ENCODE data around the gene GDNF.
"Not testable (repeated sequence)": the region's sequence is repeated elsewhere in the genome, so short reads cannot be mapped to it uniquely, and the experiment has no call there.

GDNF gene

DNA sequence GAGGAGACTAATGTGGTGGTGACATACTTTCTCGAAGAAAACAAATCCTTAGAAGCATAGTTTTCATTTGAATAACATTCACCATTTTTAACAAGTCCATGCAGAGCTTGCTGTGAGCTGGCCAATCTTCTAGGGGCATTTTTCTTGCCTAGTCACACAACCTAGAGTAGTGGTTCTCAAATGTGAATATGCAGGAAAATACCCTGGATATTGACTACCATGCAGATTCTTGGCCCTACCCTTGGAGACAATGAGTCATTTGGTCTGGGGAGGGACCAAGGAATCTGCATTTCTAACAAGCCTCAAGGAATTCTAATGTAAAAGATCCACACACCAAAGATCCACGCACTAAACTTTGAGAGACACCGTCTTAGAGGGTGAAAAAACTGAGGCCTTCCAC is 23.5 kb downstream of the GDNF start:
- DNase-seq (ENCODE audit: low read depth in 3 of 3), result no peak

DNA sequence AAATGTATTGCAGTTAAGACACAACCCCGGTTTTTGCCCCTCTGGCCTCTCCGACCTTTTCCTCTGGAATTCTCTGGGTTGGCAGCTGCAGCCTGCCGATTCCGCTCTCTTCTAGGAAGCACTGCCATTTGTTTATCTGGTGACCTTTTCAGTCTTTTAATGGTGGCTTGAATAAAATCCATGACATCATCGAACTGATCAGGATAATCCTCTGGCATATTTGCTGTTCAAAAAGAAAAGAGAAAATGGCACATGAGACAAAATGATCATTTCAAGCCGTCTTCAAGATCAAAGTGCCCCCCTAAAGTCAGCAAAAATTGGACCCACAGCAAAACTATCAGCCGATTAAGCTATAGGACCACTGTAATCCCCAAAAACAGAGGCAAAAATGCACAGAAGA is 23.9 kb downstream of the GDNF start:
- no peak for DNase-seq (ENCODE audit: low read depth in 3 of 3)

DNA sequence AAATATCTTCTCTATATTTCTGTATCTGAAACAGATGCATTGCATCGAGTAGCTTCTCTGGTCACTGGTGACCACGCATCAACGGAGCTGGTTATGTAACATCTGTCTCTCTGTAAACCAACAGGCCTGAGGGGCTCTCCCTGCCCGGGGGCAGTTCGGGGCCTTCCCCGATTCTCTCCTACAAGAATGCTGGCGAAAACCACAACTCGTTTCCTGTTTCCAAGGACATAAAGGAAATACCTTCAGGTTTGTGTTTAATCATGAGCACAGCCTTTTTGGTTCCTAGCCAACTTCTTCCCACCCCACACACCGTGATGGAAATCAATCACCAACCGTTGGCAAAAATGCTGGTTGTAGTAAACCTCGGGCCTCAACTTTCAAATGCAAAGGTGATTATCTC is 25.1 kb downstream of the GDNF start:
- no peak for DNase-seq (ENCODE audit: low read depth in 3 of 3)

- no peak for DNase-seq (ENCODE audit: low read depth in 3 of 3)
Observed at GRCh38 chr5:37812365-37812764, 27.5 kb downstream of the GDNF start.

- DNase-seq (ENCODE audit: low read depth in 3 of 3), result no peak
Observed at GRCh38 chr5:37811866-37812265, 28.0 kb downstream of the GDNF start.

DNA sequence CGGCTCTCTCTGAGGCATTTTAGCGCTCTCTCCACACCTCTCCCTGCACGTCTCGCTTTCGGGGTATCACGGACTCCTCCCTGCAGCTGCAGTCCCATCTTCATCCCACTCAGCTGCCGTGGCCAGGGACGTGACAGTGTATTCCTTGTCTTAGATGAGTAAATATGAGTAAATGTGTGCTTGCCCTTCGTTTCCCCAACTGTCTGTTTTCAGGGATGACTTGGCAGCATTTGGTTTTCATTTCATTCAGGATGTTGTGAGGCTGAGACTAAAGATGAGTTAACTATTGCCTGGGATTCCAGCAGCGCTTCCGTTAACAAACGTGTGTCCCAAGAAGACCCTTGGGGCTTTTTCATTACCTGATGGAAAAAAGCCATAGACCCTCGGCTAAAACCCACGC is 29.5 kb downstream of the GDNF start:
- no peak for DNase-seq (ENCODE audit: low read depth in 3 of 3)

DNA sequence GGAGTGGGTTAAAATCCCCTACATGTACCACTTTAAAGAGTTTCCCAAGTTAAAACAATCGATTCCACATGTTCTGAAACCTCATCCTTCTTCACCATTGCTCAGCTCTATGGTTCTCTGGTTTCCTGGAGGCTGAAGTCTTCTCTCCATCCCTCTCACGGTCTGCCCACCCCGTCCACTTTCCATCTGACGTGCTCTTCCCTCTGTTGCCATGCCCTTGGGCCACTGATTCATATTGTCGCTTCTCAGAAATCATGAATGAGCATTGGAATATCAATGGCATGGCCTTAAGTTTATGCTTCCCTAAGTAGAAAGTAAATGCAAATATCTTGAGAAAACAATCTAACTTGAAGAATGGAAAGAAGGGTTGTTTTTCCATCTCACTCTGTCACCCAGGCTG is 30.9 kb downstream of the GDNF start:
- DNase-seq (ENCODE audit: low read depth in 3 of 3), result no peak

- no peak for DNase-seq (ENCODE audit: low read depth in 3 of 3)
Observed at GRCh38 chr5:37807621-37808301, 32.1 kb downstream of the GDNF start.

DNA sequence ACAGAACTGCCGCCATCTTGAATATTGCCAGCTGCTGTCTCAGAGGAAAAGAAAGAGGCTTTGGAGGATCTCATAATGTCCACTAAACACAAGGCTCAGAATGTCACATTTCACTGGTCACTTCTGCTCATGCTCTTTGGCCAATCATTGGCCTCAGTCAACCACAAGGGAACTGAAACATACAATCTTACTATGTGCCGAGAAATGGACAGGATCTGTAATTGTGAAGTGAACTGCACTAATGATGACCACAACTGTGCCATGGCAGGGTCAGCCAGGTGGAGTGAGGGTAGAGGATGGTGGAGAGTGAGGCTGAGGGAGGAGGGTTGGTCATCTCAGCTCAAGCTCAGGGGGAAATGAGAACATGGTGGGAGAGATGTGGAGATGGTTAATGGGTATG is 32.8 kb downstream of the GDNF start:
- no peak for DNase-seq (ENCODE audit: low read depth in 3 of 3)

- no peak for DNase-seq (ENCODE audit: low read depth in 3 of 3)
Observed at GRCh38 chr5:37806476-37806875, 33.4 kb downstream of the GDNF start.

GRCh38 chr5:37806016-37806415 is 33.8 kb downstream of the GDNF start:
- DNase-seq (ENCODE audit: low read depth in 3 of 3), result no peak

DNA sequence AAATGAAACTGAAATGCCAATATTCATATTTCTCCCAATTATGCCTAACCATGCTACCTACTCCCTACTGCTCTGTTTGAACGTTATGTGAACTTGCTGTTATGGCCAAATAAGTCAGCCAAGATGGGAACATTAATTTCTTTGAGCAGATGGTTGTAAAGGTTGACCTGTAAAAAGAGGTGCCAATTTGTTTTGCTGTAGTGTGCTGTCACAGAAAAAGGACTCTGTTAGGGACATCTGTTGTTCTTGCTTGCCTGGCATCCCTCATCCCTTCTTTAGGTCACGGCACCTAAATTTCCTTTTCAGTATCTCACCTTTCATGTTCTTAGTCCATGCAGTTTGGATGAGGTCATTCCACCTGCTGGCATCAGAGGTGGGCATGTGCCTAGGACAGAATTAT is 35.4 kb downstream of the GDNF start:
- DNase-seq (ENCODE audit: low read depth in 3 of 3), result no peak

DNA sequence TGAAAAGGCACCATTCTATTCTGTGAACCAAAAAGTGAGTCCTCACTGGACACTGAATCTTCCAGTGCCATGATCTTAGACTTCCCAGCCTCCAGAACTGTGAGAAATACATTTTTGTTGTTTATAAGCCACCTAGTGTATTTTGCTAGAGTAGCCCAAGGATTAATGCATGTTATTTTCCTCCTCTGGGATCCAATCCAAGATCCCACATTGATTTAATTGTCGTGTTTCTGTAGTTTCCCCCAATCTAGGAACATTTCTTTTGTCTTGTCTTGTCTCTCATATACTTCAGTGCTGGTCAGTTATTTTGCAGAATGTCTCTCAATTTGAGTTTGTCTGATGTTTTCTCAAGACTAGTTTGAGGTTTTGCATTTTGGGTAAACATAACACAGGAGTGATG is 36.4 kb downstream of the GDNF start:
- no peak for DNase-seq (ENCODE audit: low read depth in 3 of 3)

GRCh38 chr5:37801521-37801920 is 38.3 kb downstream of the GDNF start:
- DNase-seq (ENCODE audit: low read depth in 3 of 3), result no peak

- no peak for DNase-seq (ENCODE audit: low read depth in 3 of 3)
Observed at GRCh38 chr5:37799865-37800421, 39.9 kb downstream of the GDNF start.

GRCh38 chr5:37796435-37796834 is 43.4 kb downstream of the GDNF start:
- DNase-seq (ENCODE audit: low read depth in 3 of 3), result not testable (repeated sequence)

- not testable (repeated sequence) for DNase-seq (ENCODE audit: low read depth in 3 of 3)
Observed at GRCh38 chr5:37795292-37795691, 44.5 kb downstream of the GDNF start.

DNA sequence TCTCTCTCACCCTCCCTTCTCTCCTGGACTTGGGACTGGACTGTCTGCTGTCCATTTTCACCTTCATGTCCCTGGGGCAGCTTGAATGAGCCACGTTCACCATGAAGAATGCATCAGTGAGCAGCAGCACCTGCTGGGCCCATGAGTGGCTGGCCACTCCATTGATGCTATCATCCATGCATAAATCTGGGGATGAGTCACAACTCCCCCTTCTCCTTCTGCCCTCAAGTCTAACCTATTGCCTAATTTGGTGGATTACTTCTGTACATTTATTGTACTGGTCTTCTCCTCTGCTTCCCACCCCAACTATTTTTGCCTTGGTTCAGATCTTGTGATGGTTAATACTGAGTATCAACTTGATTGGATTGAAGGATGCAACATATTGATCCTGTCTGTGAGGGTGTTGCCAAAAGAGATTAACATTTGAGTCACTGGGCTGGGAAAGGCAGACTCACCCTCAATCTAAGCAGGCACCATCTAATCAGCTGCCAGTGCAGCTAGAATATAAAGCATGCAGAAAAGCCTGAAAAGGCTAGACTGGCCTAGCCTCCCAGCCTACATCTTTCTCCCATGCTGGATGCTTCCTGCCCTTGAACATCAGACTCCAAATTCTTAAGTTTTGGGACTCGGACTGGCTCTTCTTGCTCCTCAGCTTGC is 46.7 kb downstream of the GDNF start:
- no peak for DNase-seq (ENCODE audit: low read depth in 3 of 3)

DNA sequence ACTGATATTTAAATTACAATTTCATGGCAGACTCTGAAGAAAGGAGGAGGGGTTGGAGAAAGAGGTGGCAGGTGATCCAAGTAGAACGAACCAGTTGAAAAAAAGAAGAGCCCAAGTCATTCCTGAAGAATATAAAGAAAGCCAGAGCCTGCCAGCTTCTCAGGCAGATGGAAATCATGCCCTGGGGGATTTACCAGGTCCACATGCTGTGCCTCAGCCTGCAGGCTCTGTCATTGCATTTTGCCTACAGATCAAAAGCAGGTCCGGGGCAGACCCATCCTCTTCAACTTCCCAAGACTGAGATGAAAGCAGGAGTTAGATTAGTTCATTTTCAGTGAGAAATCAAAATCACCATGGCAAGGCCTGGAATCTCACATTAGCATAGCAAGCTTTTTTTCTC is 48.5 kb downstream of the GDNF start:
- no peak for DNase-seq (ENCODE audit: low read depth in 3 of 3)

DNA sequence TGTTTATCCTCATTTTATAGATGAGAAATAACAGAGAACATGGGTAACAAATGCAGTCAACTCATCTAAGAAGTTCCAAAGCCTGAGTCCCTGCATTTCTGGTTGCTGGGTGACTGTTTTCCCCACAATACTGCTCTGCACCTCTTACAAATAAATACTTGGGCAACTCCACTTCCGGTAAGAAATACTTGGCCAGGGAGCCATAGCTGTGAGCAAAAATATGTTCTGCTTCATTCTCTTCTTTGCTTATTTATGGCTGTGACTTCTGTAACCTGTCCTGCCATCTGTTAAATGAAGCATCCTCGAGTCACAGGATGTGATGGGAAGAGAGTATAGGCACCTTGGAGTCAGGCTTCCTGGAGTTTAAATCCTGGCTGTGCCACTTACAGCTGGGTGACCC is 49.9 kb downstream of the GDNF start:
- no peak for DNase-seq (ENCODE audit: low read depth in 3 of 3)

DNA sequence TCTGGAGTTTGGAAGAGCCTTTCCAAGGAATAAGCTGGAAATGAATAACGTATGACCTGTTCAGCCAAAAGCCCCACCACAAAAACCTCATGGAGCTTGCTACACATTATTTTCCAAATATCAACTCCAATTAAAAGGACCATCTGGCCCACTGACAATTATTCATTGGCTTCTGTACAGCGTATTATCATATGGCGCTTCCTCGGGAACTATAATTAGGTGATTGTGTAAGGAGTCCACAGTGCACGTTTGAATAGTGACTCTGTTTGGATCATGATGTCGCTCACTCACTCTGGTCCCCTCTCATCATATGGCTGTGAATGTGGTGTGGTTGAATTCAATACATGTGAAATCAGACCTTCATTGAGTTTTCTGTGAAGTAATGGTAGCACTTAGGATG is 52.1 kb downstream of the GDNF start:
- no peak for DNase-seq (ENCODE audit: low read depth in 3 of 3)

DNA sequence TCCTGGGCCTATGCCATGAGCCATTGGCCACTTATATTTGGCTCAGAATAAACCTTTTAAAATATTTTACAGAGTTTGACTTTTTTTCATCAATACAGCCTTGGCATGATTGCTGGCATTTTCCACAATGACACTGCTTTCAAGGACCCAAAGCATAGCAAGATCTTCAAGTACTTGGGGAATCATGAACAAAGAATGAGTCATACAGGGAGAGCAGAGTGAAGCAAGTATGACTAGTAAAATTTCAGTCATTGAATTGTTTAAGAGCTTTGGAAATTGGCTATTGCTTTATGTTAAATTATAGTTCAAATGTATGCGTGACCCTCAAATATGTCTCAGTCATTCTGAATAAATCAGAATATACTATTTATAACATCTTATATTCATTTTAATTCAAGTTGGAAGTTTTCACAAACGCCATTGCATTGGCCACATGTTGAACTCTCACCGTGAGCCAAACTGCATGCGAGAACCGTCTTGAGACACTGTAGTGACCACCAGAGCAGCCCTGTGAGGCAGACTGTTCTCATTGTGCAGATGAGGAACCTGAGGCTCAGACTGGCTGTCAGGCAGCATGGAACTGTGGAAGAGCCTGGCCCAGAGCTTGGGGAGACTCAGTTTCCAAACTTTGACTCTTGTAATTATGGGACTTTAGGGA is 52.9 kb downstream of the GDNF start:
- no peak for DNase-seq (ENCODE audit: low read depth in 3 of 3)

GRCh38 chr5:37786416-37786815 is 53.4 kb downstream of the GDNF start:
- no peak for DNase-seq (ENCODE audit: low read depth in 3 of 3)

Measured in stimulated activated CD4-positive, alpha-beta T cell treated with anti-CD3 and anti-CD28 coated beads, TNF-alpha, amount 100 ng/mL, for 24 hours (primary cell).